Measurements from ENCODE around the gene B4GALNT1. TPM values are rescaled to one million over a fixed set of nuclear protein-coding genes. Genes with fewer than 3 reads are reported as not detected.

The B4GALNT1 gene
- total and polyA plus RNA-seq, 12 donors, result 2.0 to 9.3 (median 5.4) TPM

- Histone ChIP-seq H3K27me3 (peaks cover 0 to 21% (median 0%) of the 10 kb centered on the region in 7 donors), H3K9me3 (no peaks in the 10 kb centered on the region), H3K4me3 (peak overlapping the region; percentile 58 to 87 (median 76)), H3K36me3 (peaks cover 0 to 60% (median 16%) of the 10 kb centered on the region in 9 donors), H3K4me1 (peaks cover 0 to 48% (median 25%) of the 10 kb centered on the region in 9 donors), H3K27ac (peak overlapping the region; percentile 78 to 96 (median 90))
- TF ChIP-seq, protein P1, sequence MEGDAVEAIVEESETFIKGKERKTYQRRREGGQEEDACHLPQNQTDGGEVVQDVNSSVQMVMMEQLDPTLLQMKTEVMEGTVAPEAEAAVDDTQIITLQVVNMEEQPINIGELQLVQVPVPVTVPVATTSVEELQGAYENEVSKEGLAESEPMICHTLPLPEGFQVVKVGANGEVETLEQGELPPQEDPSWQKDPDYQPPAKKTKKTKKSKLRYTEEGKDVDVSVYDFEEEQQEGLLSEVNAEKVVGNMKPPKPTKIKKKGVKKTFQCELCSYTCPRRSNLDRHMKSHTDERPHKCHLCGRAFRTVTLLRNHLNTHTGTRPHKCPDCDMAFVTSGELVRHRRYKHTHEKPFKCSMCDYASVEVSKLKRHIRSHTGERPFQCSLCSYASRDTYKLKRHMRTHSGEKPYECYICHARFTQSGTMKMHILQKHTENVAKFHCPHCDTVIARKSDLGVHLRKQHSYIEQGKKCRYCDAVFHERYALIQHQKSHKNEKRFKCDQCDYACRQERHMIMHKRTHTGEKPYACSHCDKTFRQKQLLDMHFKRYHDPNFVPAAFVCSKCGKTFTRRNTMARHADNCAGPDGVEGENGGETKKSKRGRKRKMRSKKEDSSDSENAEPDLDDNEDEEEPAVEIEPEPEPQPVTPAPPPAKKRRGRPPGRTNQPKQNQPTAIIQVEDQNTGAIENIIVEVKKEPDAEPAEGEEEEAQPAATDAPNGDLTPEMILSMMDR (IDR thresholded peaks at IDR 0.05), result no peak
- intact Hi-C loops (cut with DNase I), result loop anchor here in 1 of 10 donors (2.0 kb wide), 1 partner anchor 13 kb away; the partner anchor contains the start of gene PIP4K2C
- peak in 1 of 2 donors; percentile 84 for DNase-seq
- 30 to 31% methylated on average over 6 of the region's 6 CpGs for WGBS, 2 donors
- ATAC-seq, result peak; percentile 29 to 84 (median 72)
These were observed 29.1 kb downstream of the B4GALNT1 start for GRCh38 chr12:57603815-57604453.

DNA sequence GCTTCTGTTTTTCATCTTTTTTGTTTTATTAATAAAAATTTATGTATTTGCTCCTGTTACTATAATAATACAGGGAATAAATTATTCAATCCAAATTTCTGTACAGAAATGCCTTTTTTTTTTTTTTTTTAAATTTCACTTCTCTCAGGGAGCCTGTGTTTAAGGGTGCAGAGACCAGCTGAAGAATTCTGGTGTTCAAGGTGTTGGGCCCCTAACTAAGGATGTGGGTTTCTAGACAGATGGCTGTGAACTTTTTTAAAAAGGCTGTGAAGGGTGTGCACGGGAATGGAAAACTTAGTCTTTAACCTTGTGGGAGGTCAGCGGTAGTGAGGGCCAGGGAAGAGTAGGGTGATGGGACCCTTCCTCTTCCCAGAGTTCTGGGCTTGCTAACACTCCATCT, 29.7 kb downstream of the B4GALNT1 start:
- WGBS, 2 donors, result 65 to 66% methylated on average over 2 of the region's 2 CpGs
- no peaks in the 10 kb centered on the region for H3K9me3 ChIP-seq
- H3K27ac ChIP-seq, result peak overlapping the region in 9 of 10 donors; percentile 60 to 96 (median 91)
- peak overlapping the region in 1 of 10 donors; percentile 76 for H3K4me3 ChIP-seq
- TF ChIP-seq, protein P1 (IDR thresholded peaks at IDR 0.05), result no peak
- peaks cover 0 to 21% (median 0%) of the 10 kb centered on the region in 7 donors for H3K27me3 ChIP-seq
- DNase-seq, result no peak
- ATAC-seq, result peak in 2 of 8 donors; percentile 2 to 4
- H3K4me1 ChIP-seq, result peaks cover 0 to 44% (median 25%) of the 10 kb centered on the region in 9 donors
- intact Hi-C loops (cut with DNase I), result no loop called here
- H3K36me3 ChIP-seq, result peaks cover 0 to 60% (median 17%) of the 10 kb centered on the region in 9 donors

DNA sequence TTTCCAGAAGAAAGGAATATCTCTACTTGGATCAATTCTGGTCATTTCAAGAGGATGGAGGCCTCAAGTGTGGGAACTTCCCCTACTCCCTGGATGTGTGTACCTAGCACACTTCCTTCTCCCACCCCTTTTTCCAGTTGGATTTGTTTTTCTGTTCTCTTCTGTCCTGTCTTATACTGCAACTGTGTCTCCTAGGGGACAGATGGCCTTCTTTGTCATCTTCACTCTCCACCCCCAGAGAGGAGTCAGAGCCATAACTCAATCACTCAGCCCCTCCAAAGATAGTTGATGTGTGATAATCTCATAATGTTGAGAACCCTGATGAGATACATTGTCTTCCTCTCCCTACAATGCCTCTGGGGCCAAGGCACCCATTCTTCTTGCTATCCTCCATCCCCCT, 30.5 kb downstream of the B4GALNT1 start:
- H3K9me3 ChIP-seq, result no peaks in the 10 kb centered on the region
- no peak for DNase-seq
- TF ChIP-seq, protein P1 (IDR thresholded peaks at IDR 0.05), result no peak
- no peak for ATAC-seq
- intact Hi-C loops (cut with DNase I), result no loop called here
- H3K27ac ChIP-seq, result peak overlapping the region in 6 of 10 donors; percentile 78 to 96 (median 90)
- peaks cover 0 to 21% (median 0%) of the 10 kb centered on the region in 7 donors for H3K27me3 ChIP-seq
- peaks cover 0 to 36% (median 25%) of the 10 kb centered on the region in 9 donors for H3K4me1 ChIP-seq
- H3K4me3 ChIP-seq, result no peak overlapping the region
- H3K36me3 ChIP-seq, result peaks cover 0 to 62% (median 21%) of the 10 kb centered on the region in 9 donors

GRCh38 chr12:57600395-57600794, 32.6 kb downstream of the B4GALNT1 start:
- Histone ChIP-seq H3K4me1 (peaks cover 0 to 22% (median 17%) of the 10 kb centered on the region in 9 donors), H3K4me3 (no peak overlapping the region), H3K9me3 (no peaks in the 10 kb centered on the region), H3K27ac (no peak overlapping the region), H3K27me3 (peaks cover 0 to 13% (median 0%) of the 10 kb centered on the region in 7 donors), H3K36me3 (peaks cover 0 to 75% (median 29%) of the 10 kb centered on the region in 9 donors)
- TF ChIP-seq, protein P1 (IDR thresholded peaks at IDR 0.05), result no peak
- DNase-seq, result no peak
- ATAC-seq, result no peak
- intact Hi-C loops (cut with DNase I), result no loop called here
- WGBS, 2 donors, result 52 to 69% methylated on average over 2 of the region's 2 CpGs
